Esophagus (tissue), 2 donors: Measurements from ENCODE around the gene ACER3. TPM values are rescaled to one million over a fixed set of nuclear protein-coding genes. Genes with fewer than 3 reads are reported as not detected.
"Not testable (repeated sequence)": the region's sequence is repeated elsewhere in the genome, so short reads cannot be mapped to it uniquely, and the experiment has no call there.

Experiments
- H3K27ac ChIP-seq, 2 donors: one replicate each; pipeline ENCODE4 v1.5.1; 2013; ENCODE audit warnings: low read depth in 2 of 2, mild to moderate bottlenecking in 2 of 2, inconsistent platforms in 1 of 2, low read length in 1 of 2, moderate library complexity in 1 of 2
- H3K27me3 ChIP-seq, 2 donors: one replicate each; pipeline ENCODE4 v1.6.1; 2013; ENCODE audit warnings: low read length in 2 of 2, control low read depth in 1 of 2, mild to moderate bottlenecking in 1 of 2; ENCODE audit not compliant: insufficient read depth in 2 of 2, control insufficient read depth in 1 of 2
- H3K36me3 ChIP-seq, 2 donors: one replicate each; pipeline ENCODE4 v1.6.1; 2013; ENCODE audit warnings: low read length in 1 of 2; ENCODE audit not compliant: control insufficient read depth in 2 of 2, insufficient read depth in 2 of 2
- H3K4me1 ChIP-seq, 2 donors: one replicate each; pipeline ENCODE4 v1.6.1; 2013; ENCODE audit warnings: low read length in 1 of 2; ENCODE audit not compliant: control insufficient read depth in 2 of 2, insufficient read depth in 2 of 2
- H3K4me3 ChIP-seq, 2 donors: one replicate each; pipeline ENCODE4 v1.5.1; 2013; ENCODE audit warnings: low read length in 2 of 2, mild to moderate bottlenecking in 2 of 2, low read depth in 1 of 2, moderate library complexity in 1 of 2
- H3K9me3 ChIP-seq, 2 donors: one replicate each; pipeline ENCODE4 v1.6.1; 2013; ENCODE audit warnings: mild to moderate bottlenecking in 2 of 2, low read depth in 1 of 2, low read length in 1 of 2, moderate library complexity in 1 of 2; ENCODE audit not compliant: control insufficient read depth in 2 of 2, insufficient read depth in 1 of 2
- WGBS, 2 donors: extraction: QIAGEN DNeasy Blood & Tissue Kit; methylation state at CpG; one replicate each; pipeline ENCODE4 v1.1.7; 2013; 5-methylcytosine and 5-hydroxymethylcytosine counted together
- polyA plus RNA-seq, 2 donors: library from polyadenylated mRNA; stranded (reverse); fragments of 200-250 nt; gene quantifications; one replicate each; pipeline ENCODE4 v1.2.3, GENCODE V29; 2013
- donor health status: healthy with polysubstance abuse.
- donor health status: Bipolar disorder and iron deficiency.

ACER3 gene
- polyA plus RNA-seq, 2 donors: 7.2 to 8.2 TPM

- H3K9me3 ChIP-seq: peaks cover 6 to 13% of the 10 kb centered on the region in 2 donors
- H3K27ac ChIP-seq: no peak overlapping the region
- H3K4me3 ChIP-seq: no peak overlapping the region
- H3K36me3 ChIP-seq: no peaks in the 10 kb centered on the region
- H3K4me1 ChIP-seq: no peaks in the 10 kb centered on the region
- WGBS, 2 donors: 80 to 89% methylated on average over 3 of the region's 3 CpGs
- no peaks in the 10 kb centered on the region for H3K27me3 ChIP-seq
These were observed 196.2 kb downstream of the ACER3 start for GRCh38 chr11:77056814-77057402.

- Histone ChIP-seq H3K4me1 (no peaks in the 10 kb centered on the region), H3K27me3 (no peaks in the 10 kb centered on the region), H3K9me3 (peaks cover 6 to 13% of the 10 kb centered on the region in 2 donors), H3K4me3 (no peak overlapping the region), H3K36me3 (no peaks in the 10 kb centered on the region), H3K27ac (no peak overlapping the region)
- 69 to 77% methylated on average over 9 of the region's 9 CpGs for WGBS, 2 donors
These were observed 197.3 kb downstream of the ACER3 start for GRCh38 chr11:77057938-77058474.

- Histone ChIP-seq H3K27ac (no peak overlapping the region), H3K4me3 (no peak overlapping the region), H3K27me3 (no peaks in the 10 kb centered on the region), H3K9me3 (peaks cover 3 to 13% of the 10 kb centered on the region in 2 donors), H3K4me1 (no peaks in the 10 kb centered on the region), H3K36me3 (no peaks in the 10 kb centered on the region)
- WGBS, 2 donors: 87 to 94% methylated on average over 2 of the region's 2 CpGs
These were observed 198.2 kb downstream of the ACER3 start for GRCh38 chr11:77058900-77059299.

- H3K27ac ChIP-seq: no peak overlapping the region
- no peaks in the 10 kb centered on the region for H3K36me3 ChIP-seq
- H3K4me1 ChIP-seq: no peaks in the 10 kb centered on the region
- H3K9me3 ChIP-seq: peaks cover 3 to 13% of the 10 kb centered on the region in 2 donors
- no peak overlapping the region for H3K4me3 ChIP-seq
- WGBS, 2 donors: 91 to 93% methylated on average over 5 of the region's 5 CpGs
- no peaks in the 10 kb centered on the region for H3K27me3 ChIP-seq
These were observed 199.1 kb downstream of the ACER3 start for GRCh38 chr11:77059806-77060205.

GRCh38 chr11:77060234-77060633 is 199.5 kb downstream of the ACER3 start:
- H3K9me3 ChIP-seq: peaks cover 3 to 13% of the 10 kb centered on the region in 2 donors
- no peaks in the 10 kb centered on the region for H3K36me3 ChIP-seq
- no peaks in the 10 kb centered on the region for H3K4me1 ChIP-seq
- no peak overlapping the region for H3K4me3 ChIP-seq
- H3K27me3 ChIP-seq: no peaks in the 10 kb centered on the region
- H3K27ac ChIP-seq: no peak overlapping the region
- 77 to 83% methylated on average over 4 of the region's 4 CpGs for WGBS, 2 donors

GRCh38 chr11:77061258-77061657 is 200.5 kb downstream of the ACER3 start:
- not testable (repeated sequence) for H3K27me3 ChIP-seq, H3K4me3 ChIP-seq, H3K36me3 ChIP-seq, H3K4me1 ChIP-seq, H3K9me3 ChIP-seq, H3K27ac ChIP-seq
- WGBS, 2 donors: 65 to 73% methylated on average over 4 of the region's 4 CpGs

- H3K36me3 ChIP-seq: no peaks in the 10 kb centered on the region
- H3K27me3 ChIP-seq: no peaks in the 10 kb centered on the region
- no peak overlapping the region for H3K4me3 ChIP-seq
- no peak overlapping the region for H3K27ac ChIP-seq
- H3K9me3 ChIP-seq: no peaks in the 10 kb centered on the region
- H3K4me1 ChIP-seq: peaks cover 0 to under 1% of the 10 kb centered on the region in 2 donors
These were observed 202.2 kb downstream of the ACER3 start for GRCh38 chr11:77062924-77063323.

- H3K36me3 ChIP-seq: no peaks in the 10 kb centered on the region
- H3K27me3 ChIP-seq: no peaks in the 10 kb centered on the region
- WGBS, 2 donors: 93 to 100% methylated on average over 1 of the region's 1 CpG
- peaks cover 0 to 4% of the 10 kb centered on the region in 2 donors for H3K4me1 ChIP-seq
- H3K9me3 ChIP-seq: no peaks in the 10 kb centered on the region
- H3K27ac ChIP-seq: no peak overlapping the region
- no peak overlapping the region for H3K4me3 ChIP-seq
These were observed 202.7 kb downstream of the ACER3 start for GRCh38 chr11:77063407-77063806.

GRCh38 chr11:77063861-77064260 is 203.1 kb downstream of the ACER3 start:
- WGBS, 2 donors: 91 to 95% methylated on average over 4 of the region's 4 CpGs
- Histone ChIP-seq H3K9me3 (no peaks in the 10 kb centered on the region), H3K4me1 (peaks cover 0 to 4% of the 10 kb centered on the region in 2 donors), H3K36me3 (no peaks in the 10 kb centered on the region), H3K27ac (no peak overlapping the region), H3K4me3 (no peak overlapping the region), H3K27me3 (no peaks in the 10 kb centered on the region)

- no peaks in the 10 kb centered on the region for H3K9me3 ChIP-seq
- peaks cover 0 to 4% of the 10 kb centered on the region in 2 donors for H3K4me1 ChIP-seq
- H3K27me3 ChIP-seq: no peaks in the 10 kb centered on the region
- WGBS, 2 donors: 89 to 95% methylated on average over 4 of the region's 4 CpGs
- no peaks in the 10 kb centered on the region for H3K36me3 ChIP-seq
- no peak overlapping the region for H3K27ac ChIP-seq
- no peak overlapping the region for H3K4me3 ChIP-seq
These were observed 204.0 kb downstream of the ACER3 start for GRCh38 chr11:77064648-77065217.
